IMR-90 (cell line): ENCODE measurements around the gene CAPN5. TPM values are rescaled to one million over a fixed set of nuclear protein-coding genes. Genes with fewer than 3 reads are reported as not detected.

Experiments
- ATAC-seq: fragments of 200-7000 bp; cut with Tn5 transposase; 2 replicates; pipeline ENCODE4 v1.9.1; 2020; ENCODE audit warnings: low read depth, mild to moderate bottlenecking, moderate library complexity
- BruUV-seq: library from RNA; stranded (reverse); fragments of 400-500 nt; replicated peaks from 2 replicates; lab custom pipeline; 2021; lab: Mats Ljungman, UMichigan
- CTCF ChIA-PET: fragments of 300-600 bp; formaldehyde crosslinking; extraction: SDS; loops from one replicate; lab custom pipeline; 2021; ENCODE audit warnings: antibody characterized with exemption; lab: Yijun Ruan, JAX
- POLR2A ChIA-PET: fragments of 300-600 bp; sonication (Branson Sonifier 250); formaldehyde crosslinking; loops from one replicate; lab custom pipeline; 2022; ENCODE audit warnings: antibody characterized with exemption; ENCODE audit not compliant: unreplicated experiment; lab: Charles Lee
- DNase-seq: peaks from one replicate; pipeline ENCODE4 v3.0.0; 2013
- H2AFZ ChIP-seq: replicated peaks from 2 replicates; pipeline ENCODE3; 2013; ENCODE audit warnings: low read length, mild to moderate bottlenecking; ENCODE audit not compliant: poor library complexity
- H2AK5ac ChIP-seq: 2 replicates; pipeline ENCODE4 v1.6.1; 2013; ENCODE audit warnings: low read depth, low read length, inconsistent platforms
- H2AK9ac ChIP-seq: replicated peaks from 2 replicates; pipeline ENCODE3; 2013; ENCODE audit warnings: mild to moderate bottlenecking, low read depth, low read length, moderate library complexity; ENCODE audit not compliant: poor library complexity
- H2BK120ac ChIP-seq: 2 replicates; pipeline ENCODE4 v1.6.1; 2013; ENCODE audit warnings: low read depth, low read length, inconsistent platforms
- H2BK15ac ChIP-seq: 3 replicates; pipeline ENCODE4 v1.6.1; 2013; ENCODE audit warnings: low read depth, low read length, inconsistent platforms
- H2BK20ac ChIP-seq: 2 replicates; pipeline ENCODE4 v1.6.1; 2013; ENCODE audit warnings: low read depth, mild to moderate bottlenecking, inconsistent platforms, low read length, moderate library complexity
- H2BK5ac ChIP-seq: 2 replicates; pipeline ENCODE4 v1.6.1; 2013; ENCODE audit warnings: mild to moderate bottlenecking, low read depth, low read length, inconsistent platforms; ENCODE audit not compliant: poor library complexity, severe bottlenecking
- H3K14ac ChIP-seq: replicated peaks from 2 replicates; pipeline ENCODE4 v1.6.1; 2013; ENCODE audit warnings: low read depth, low read length, inconsistent platforms
- H3K18ac ChIP-seq: 2 replicates; pipeline ENCODE4 v1.6.1; 2013; ENCODE audit warnings: low read depth, low read length, control low read depth
- H3K23ac ChIP-seq: 2 replicates; pipeline ENCODE4 v1.6.1; 2013; ENCODE audit warnings: low read depth, low read length, inconsistent platforms
- H3K27ac ChIP-seq: 2 replicates; pipeline ENCODE4 v1.5.1; 2013; ENCODE audit warnings: mild to moderate bottlenecking, control low read depth, low read length; ENCODE audit not compliant: insufficient read depth
- H3K27me3 ChIP-seq: 2 replicates; pipeline ENCODE4 v1.6.1; 2013; ENCODE audit warnings: low read length; ENCODE audit not compliant: control insufficient read depth, insufficient read depth
- H3K36me3 ChIP-seq: 2 replicates; pipeline ENCODE4 v1.6.1; 2013; ENCODE audit warnings: low read length, mixed read lengths; ENCODE audit not compliant: control insufficient read depth, insufficient read depth
- H3K4ac ChIP-seq: 2 replicates; pipeline ENCODE4 v1.6.1; 2013; ENCODE audit warnings: low read depth, low read length, inconsistent platforms
- H3K4me1 ChIP-seq: 2 replicates; pipeline ENCODE4 v1.6.1; 2013; ENCODE audit warnings: low read length, mixed read lengths; ENCODE audit not compliant: control insufficient read depth, insufficient read depth
- H3K4me2 ChIP-seq: 2 replicates; pipeline ENCODE4 v1.6.1; 2013; ENCODE audit warnings: low read depth, mild to moderate bottlenecking, control low read depth, low read length, moderate library complexity
- H3K4me3 ChIP-seq: 2 replicates; pipeline ENCODE4 v1.5.1; 2013; ENCODE audit warnings: low read depth, mild to moderate bottlenecking, control low read depth, low read length, moderate library complexity; ENCODE audit not compliant: insufficient read depth
- H3K56ac ChIP-seq: 2 replicates; pipeline ENCODE4 v1.6.1; 2013; ENCODE audit warnings: low read length, inconsistent platforms; ENCODE audit not compliant: insufficient read depth; ENCODE audit errors: extremely low read depth
- H3K79me1 ChIP-seq, 2 experiments: 2 replicates each; pipeline ENCODE4 v1.6.1; 2013; ENCODE audit warnings: low read length in 2 of 2, inconsistent platforms in 1 of 2, low read depth in 1 of 2
- H3K9ac ChIP-seq: 2 replicates; pipeline ENCODE4 v1.6.1; 2013; ENCODE audit warnings: low read depth, low read length, control low read depth
- H3K9me1 ChIP-seq: 2 replicates; pipeline ENCODE4 v1.6.1; 2013; ENCODE audit warnings: low read length, inconsistent platforms; ENCODE audit not compliant: insufficient read depth
- H3K9me3 ChIP-seq: 2 replicates; pipeline ENCODE4 v1.6.1; 2013; ENCODE audit warnings: low read length; ENCODE audit not compliant: control insufficient read depth, insufficient read depth
- H4K20me1 ChIP-seq: 2 replicates; pipeline ENCODE4 v1.6.1; 2013; ENCODE audit warnings: low read length, inconsistent platforms; ENCODE audit not compliant: insufficient read depth
- H4K5ac ChIP-seq: 2 replicates; pipeline ENCODE4 v1.6.1; 2013; ENCODE audit warnings: mild to moderate bottlenecking, low read depth, low read length, control low read depth
- H4K8ac ChIP-seq, 2 experiments: 2 replicates each; pipeline ENCODE4 v1.6.1; 2013; ENCODE audit warnings: low read depth in 2 of 2, low read length in 2 of 2, control low read depth in 1 of 2, inconsistent platforms in 1 of 2
- H4K91ac ChIP-seq: 2 replicates; pipeline ENCODE4 v1.6.1; 2013; ENCODE audit warnings: low read depth, low read length, inconsistent platforms; ENCODE audit not compliant: insufficient read depth
- BHLHE40 ChIP-seq: fragments of 150-350 bp; IDR thresholded peaks from 2 replicates; pipeline ENCODE4 v1.6.1; 2016; ENCODE audit warnings: mild to moderate bottlenecking, low read depth, low read length
- FOS ChIP-seq: fragments of 150-350 bp; IDR thresholded peaks from 2 replicates; pipeline ENCODE4 v1.6.1; 2016; ENCODE audit warnings: low read depth, low read length
- MAZ ChIP-seq: IDR thresholded peaks from 2 replicates; pipeline ENCODE4 v1.6.1; 2012; ENCODE audit warnings: low read depth, mild to moderate bottlenecking, low read length, improper control_type of control experiment, moderate library complexity, borderline replicate concordance
- MXI1 ChIP-seq: IDR thresholded peaks from 2 replicates; pipeline ENCODE4 v1.6.1; 2012; ENCODE audit warnings: low read depth, mild to moderate bottlenecking, low read length, moderate library complexity, borderline replicate concordance
- POLR2A ChIP-seq: IDR thresholded peaks from 2 replicates; pipeline ENCODE4 v1.6.1; 2012; ENCODE audit warnings: mild to moderate bottlenecking, low read depth, low read length
- WGBS, 2 experiments: methylation state at CpG; one replicate each; pipeline versions ENCODE4 v1.1.5 to v1.1.7; 2013; ENCODE audit warnings: missing lambda C conversion rate in 2 of 2; ENCODE audit not compliant: insufficient read length in 1 of 2; ENCODE audit errors: extremely low coverage in 2 of 2; 5-methylcytosine and 5-hydroxymethylcytosine counted together
- dilution Hi-C: fragments of 300-500 bp; cut with HindIII; formaldehyde crosslinking; loops from one replicate; pipeline ENCODE4 v1.14.3; 2018; ENCODE audit warnings: low sequenced_read_pairs; ENCODE audit not compliant: unreplicated experiment
- in situ Hi-C: fragments of 300-500 bp; cut with MboI; formaldehyde crosslinking; loops from 3 replicates; pipeline ENCODE4 v1.14.3; 2019; ENCODE audit warnings: low sequenced_read_pairs, inconsistent platforms, mixed read lengths
- intact Hi-C: fragments of 100-400 bp; cut with micrococcal nuclease; formaldehyde crosslinking; loops from 2 replicates; pipeline ENCODE4 v1.10.0; 2022
- polyA plus RNA-seq, 3 experiments: library from polyadenylated mRNA; depleted of rRNA; stranded (reverse); fragments of >200 nt; gene quantifications; 2 replicates each; pipeline ENCODE4 v1.2.3, GENCODE V29; 2012; ENCODE audit warnings: low replicate concordance in 1 of 3
- total RNA-seq: library from RNA; depleted of rRNA; stranded (reverse); fragments of >200 nt; gene quantifications from 2 replicates; pipeline ENCODE4 v1.2.3, GENCODE V29; 2012

CAPN5 gene
- total and polyA plus RNA-seq, 2 of the 4 experiments (the other 2 are of a cell fraction) = 8.1 to 24.0 TPM

- TF ChIP-seq MXI1 (no peak), MAZ (no peak)
Measured at GRCh38 chr11:77154381-77155081, 87.8 kb downstream of the CAPN5 start (continued).

- no peak overlapping the region for H3K14ac ChIP-seq
- no peak overlapping the region for H3K56ac ChIP-seq
- no peak overlapping the region for H2BK120ac ChIP-seq
- WGBS, 2 experiments = 100% methylated on average over 2 of the region's 4 CpGs; no CpG with 5 or more reads in 1 of the 2 experiments
- no peak overlapping the region for H3K23ac ChIP-seq
- no peak overlapping the region for H2AK5ac ChIP-seq
- H2BK5ac ChIP-seq = no peak overlapping the region
- no peak overlapping the region for H2BK15ac ChIP-seq
- no peak overlapping the region for H4K8ac ChIP-seq
- H2AFZ ChIP-seq = no peak overlapping the region
- no peaks in the 10 kb centered on the region for H3K79me1 ChIP-seq
- no peak overlapping the region for H3K27ac ChIP-seq
- H2AK9ac ChIP-seq = no peak overlapping the region
- H2BK20ac ChIP-seq = no peak overlapping the region
- CTCF ChIA-PET = no interaction called here
- no peak overlapping the region for H3K4me3 ChIP-seq
- H3K27me3 ChIP-seq = peaks cover 59% of the 10 kb centered on the region
- no peaks in the 10 kb centered on the region for H4K20me1 ChIP-seq
- in situ Hi-C loops = no loop called here
- H3K9me3 ChIP-seq = no peaks in the 10 kb centered on the region
- intact Hi-C loops = no loop called here
- dilution Hi-C loops = no loop called here
- H3K9ac ChIP-seq = no peak overlapping the region
- no peaks in the 10 kb centered on the region for H3K9me1 ChIP-seq
- H4K5ac ChIP-seq = no peak overlapping the region
- H3K4ac ChIP-seq = no peak overlapping the region
- no peaks in the 10 kb centered on the region for H3K4me1 ChIP-seq
- no peaks in the 10 kb centered on the region for H3K36me3 ChIP-seq
- no TSS peak for BruUV-seq
- no peak overlapping the region for H3K18ac ChIP-seq
- H4K91ac ChIP-seq = no peak overlapping the region
- POLR2A ChIA-PET = no interaction called here
- H3K4me2 ChIP-seq = no peak overlapping the region
- TF ChIP-seq BHLHE40 (no peak), FOS (no peak), POLR2A (no peak), MXI1 (no peak)
- ATAC-seq = no peak
- DNase-seq = no peak
Measured at GRCh38 chr11:77155082-77155475, 88.3 kb downstream of the CAPN5 start.
